HepG2 (cell line): ENCODE data around the gene CDCA5. TPM values are rescaled to one million over a fixed set of nuclear protein-coding genes. Genes with fewer than 3 reads are reported as not detected.

Source experiments
- ARNT ChIP-seq: fragments of 450-650 bp; IDR thresholded peaks from 2 replicates; pipeline ENCODE4 v1.6.1; 2017
- MTF1 ChIP-seq: sonication (generic); formaldehyde crosslinking; IDR thresholded peaks from 2 replicates; pipeline ENCODE4 v1.5.0; 2020; ENCODE audit warnings: missing genetic modification reagents
- MXI1 ChIP-seq: IDR thresholded peaks from 3 replicates; pipeline ENCODE4 v1.6.1; 2012; ENCODE audit warnings: low read depth, low read length, inconsistent platforms, borderline replicate concordance
- PAF1 ChIP-seq: IDR thresholded peaks from 2 replicates; pipeline ENCODE4 v1.6.1; 2016; ENCODE audit warnings: missing genetic modification reagents, missing compliant biosample characterization
- SIX4 ChIP-seq: sonication (generic); formaldehyde crosslinking; IDR thresholded peaks from 2 replicates; pipeline ENCODE4 v1.4.0; 2020; ENCODE audit warnings: missing genetic modification reagents
- SRSF9 ChIP-seq: fragments of 200-400 bp; formaldehyde crosslinking; IDR thresholded peaks from 2 replicates; pipeline ENCODE4 v1.6.1; 2018; ENCODE audit warnings: borderline replicate concordance, mild to moderate bottlenecking, low read depth, low read length; ENCODE audit not compliant: insufficient read depth, poor library complexity, severe bottlenecking
- ZBTB40 ChIP-seq, 2 experiments: fragments of 450-650 bp in 1 of 2; sonication (generic) in 1 of 2; formaldehyde crosslinking in 1 of 2; IDR thresholded peaks; 2 replicates each; pipeline versions ENCODE4 v1.6.1 to v1.8.0; 2016 to 2022; ENCODE audit warnings: antibody characterized with exemption in 1 of 2, mild to moderate bottlenecking in 1 of 2, missing genetic modification reagents in 1 of 2
- ZNF350 ChIP-seq: sonication (generic); formaldehyde crosslinking; IDR thresholded peaks from 2 replicates; pipeline ENCODE4 v1.4.0; 2020; ENCODE audit warnings: mild to moderate bottlenecking, low read depth, missing genetic modification reagents, borderline replicate concordance
- ZNF577 ChIP-seq: sonication (generic); formaldehyde crosslinking; IDR thresholded peaks from 2 replicates; pipeline ENCODE4 v1.4.0; 2020; ENCODE audit warnings: mild to moderate bottlenecking, low read depth, missing genetic modification reagents, borderline replicate concordance
- ZNF747 ChIP-seq: sonication (generic); formaldehyde crosslinking; IDR thresholded peaks from 2 replicates; pipeline ENCODE4 v1.8.1; 2023; ENCODE audit warnings: missing genetic modification reagents, mild to moderate bottlenecking, borderline replicate concordance
- ZNF878 ChIP-seq: sonication (generic); formaldehyde crosslinking; IDR thresholded peaks from 2 replicates; pipeline ENCODE4 v1.8.1; 2023; ENCODE audit warnings: mild to moderate bottlenecking, missing genetic modification reagents, moderate library complexity
- polyA plus RNA-seq, 8 experiments: library from polyadenylated mRNA; depleted of rRNA in 3 of 8; stranded (reverse) in 7 of 8; unstranded in 1 of 8; fragments of >200 nt; fragmentation: Illumina TruSeq in 4 of 8; extraction: Trizol in 4 of 8; gene quantifications; 2 replicates each; pipeline versions ENCODE4 v1.2.1 to v1.2.3, GENCODE V29; 2011 to 2016; ENCODE audit warnings: low read depth in 4 of 8, missing spikeins in 1 of 8, mixed read lengths in 1 of 8; ENCODE audit not compliant: insufficient read depth in 1 of 8
- total RNA-seq, 5 experiments: library from RNA; depleted of rRNA; stranded (reverse); fragments of >200 nt; fragmentation: Illumina TruSeq; extraction: Trizol; gene quantifications; 2 replicates each; pipeline ENCODE4 v1.2.3, GENCODE V29; 2016; ENCODE audit warnings: low read depth in 1 of 5
- TF ChIP-seq, protein P1 (sequence below): sonication (generic); formaldehyde crosslinking; IDR thresholded peaks from 2 replicates; pipeline ENCODE4 v1.5.1; 2020; ENCODE audit warnings: mild to moderate bottlenecking, missing genetic modification reagents, moderate library complexity
- TF ChIP-seq, protein P2 (sequence below): sonication (generic); formaldehyde crosslinking; IDR thresholded peaks from 2 replicates; pipeline ENCODE4 v1.8.0; 2022; ENCODE audit warnings: low read depth, missing genetic modification reagents
- TF ChIP-seq, protein P3 (sequence below): sonication (generic); formaldehyde crosslinking; IDR thresholded peaks from 2 replicates; pipeline ENCODE4 v1.4.0; 2020; ENCODE audit warnings: missing genetic modification reagents

CDCA5 gene
- total and polyA plus RNA-seq, 2 of the 13 experiments (the other 11 are each of a cell fraction or from before 2014, with no cell fraction given) = 13.5 to 50.6 TPM

GRCh38 chr11:65121865-65122696, 38.2 kb upstream of the CDCA5 start, which contains the start of the genes FAU and MRPL49 (continued):
- TF ChIP-seq SIX4 (peak; percentile 48; the same call in 1 of the 2 replicates), ZBTB40 (IDR thresholded peaks at IDR 0.05) (no peak), ZBTB40 (CRISPR knock-in tag; IDR thresholded peaks at IDR 0.05) (peak; percentile 80; the same call in 1 of the 2 replicates), ZNF747 (peak; percentile 81), ZNF577 (no peak), ZNF350 (peak; percentile 90), ARNT (no peak), SRSF9 (no peak), ZNF878 (no peak), MTF1 (no peak), MXI1 (peak; percentile 90; the same call in 1 of the 3 replicates), PAF1 (no peak)
- TF ChIP-seq, protein P1, sequence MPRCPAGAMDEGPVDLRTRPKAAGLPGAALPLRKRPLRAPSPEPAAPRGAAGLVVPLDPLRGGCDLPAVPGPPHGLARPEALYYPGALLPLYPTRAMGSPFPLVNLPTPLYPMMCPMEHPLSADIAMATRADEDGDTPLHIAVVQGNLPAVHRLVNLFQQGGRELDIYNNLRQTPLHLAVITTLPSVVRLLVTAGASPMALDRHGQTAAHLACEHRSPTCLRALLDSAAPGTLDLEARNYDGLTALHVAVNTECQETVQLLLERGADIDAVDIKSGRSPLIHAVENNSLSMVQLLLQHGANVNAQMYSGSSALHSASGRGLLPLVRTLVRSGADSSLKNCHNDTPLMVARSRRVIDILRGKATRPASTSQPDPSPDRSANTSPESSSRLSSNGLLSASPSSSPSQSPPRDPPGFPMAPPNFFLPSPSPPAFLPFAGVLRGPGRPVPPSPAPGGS = no peak
- TF ChIP-seq, protein P2, sequence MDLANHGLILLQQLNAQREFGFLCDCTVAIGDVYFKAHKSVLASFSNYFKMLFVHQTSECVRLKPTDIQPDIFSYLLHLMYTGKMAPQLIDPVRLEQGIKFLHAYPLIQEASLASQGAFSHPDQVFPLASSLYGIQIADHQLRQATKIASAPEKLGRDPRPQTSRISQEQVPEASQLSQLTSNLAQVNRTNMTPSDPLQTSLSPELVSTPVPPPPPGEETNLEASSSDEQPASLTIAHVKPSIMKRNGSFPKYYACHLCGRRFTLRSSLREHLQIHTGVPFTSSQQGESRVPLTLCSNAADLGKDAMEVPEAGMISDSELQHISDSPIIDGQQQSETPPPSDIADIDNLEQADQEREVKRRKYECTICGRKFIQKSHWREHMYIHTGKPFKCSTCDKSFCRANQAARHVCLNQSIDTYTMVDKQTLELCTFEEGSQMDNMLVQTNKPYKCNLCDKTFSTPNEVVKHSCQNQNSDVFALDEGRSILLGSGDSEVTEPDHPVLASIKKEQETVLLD (CRISPR knock-in tag) = peak; percentile 83
- TF ChIP-seq, protein P3, sequence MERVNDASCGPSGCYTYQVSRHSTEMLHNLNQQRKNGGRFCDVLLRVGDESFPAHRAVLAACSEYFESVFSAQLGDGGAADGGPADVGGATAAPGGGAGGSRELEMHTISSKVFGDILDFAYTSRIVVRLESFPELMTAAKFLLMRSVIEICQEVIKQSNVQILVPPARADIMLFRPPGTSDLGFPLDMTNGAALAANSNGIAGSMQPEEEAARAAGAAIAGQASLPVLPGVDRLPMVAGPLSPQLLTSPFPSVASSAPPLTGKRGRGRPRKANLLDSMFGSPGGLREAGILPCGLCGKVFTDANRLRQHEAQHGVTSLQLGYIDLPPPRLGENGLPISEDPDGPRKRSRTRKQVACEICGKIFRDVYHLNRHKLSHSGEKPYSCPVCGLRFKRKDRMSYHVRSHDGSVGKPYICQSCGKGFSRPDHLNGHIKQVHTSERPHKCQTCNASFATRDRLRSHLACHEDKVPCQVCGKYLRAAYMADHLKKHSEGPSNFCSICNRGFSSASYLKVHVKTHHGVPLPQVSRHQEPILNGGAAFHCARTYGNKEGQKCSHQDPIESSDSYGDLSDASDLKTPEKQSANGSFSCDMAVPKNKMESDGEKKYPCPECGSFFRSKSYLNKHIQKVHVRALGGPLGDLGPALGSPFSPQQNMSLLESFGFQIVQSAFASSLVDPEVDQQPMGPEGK (CRISPR knock-in tag) = peak; percentile 42; the same call in 1 of the 2 replicates
